ENCODE data around the gene MTHFS.
"Not testable (repeated sequence)": the region's sequence is repeated elsewhere in the genome, so short reads cannot be mapped to it uniquely, and the experiment has no call there.

GRCh38 chr15:79915776-79916501 is 19.1 kb upstream of the MTHFS start:
- not testable (repeated sequence) for TF ChIP-seq CTCF, POLR2AphosphoS5 (IDR thresholded peaks at IDR 0.05)
